GM12892 (cell line): ENCODE measurements around the gene ZNF283.

Experiments used
- DNase-seq: peaks from one replicate; pipeline ENCODE4 v3.0.0; 2011; ENCODE audit not compliant: insufficient read length
- FAIRE-seq: peaks from 2 replicates; lab custom pipeline; 2011; peaks lifted over from hg19 to GRCh38; lab: Jason Lieb, UNC
- POLR2A ChIP-seq: IDR thresholded peaks from 2 replicates; pipeline ENCODE4 v1.6.1; 2011; ENCODE audit warnings: low read depth, low read length, control low read depth
- POLR2AphosphoS5 ChIP-seq: IDR thresholded peaks from 2 replicates; pipeline ENCODE4 v1.6.1; 2011; ENCODE audit warnings: low read depth, low read length, control low read depth
- TAF1 ChIP-seq: IDR thresholded peaks from 2 replicates; pipeline ENCODE4 v1.6.1; 2011; ENCODE audit warnings: low read depth, mild to moderate bottlenecking, control low read depth, low read length, borderline replicate concordance

ZNF283 gene

DNA sequence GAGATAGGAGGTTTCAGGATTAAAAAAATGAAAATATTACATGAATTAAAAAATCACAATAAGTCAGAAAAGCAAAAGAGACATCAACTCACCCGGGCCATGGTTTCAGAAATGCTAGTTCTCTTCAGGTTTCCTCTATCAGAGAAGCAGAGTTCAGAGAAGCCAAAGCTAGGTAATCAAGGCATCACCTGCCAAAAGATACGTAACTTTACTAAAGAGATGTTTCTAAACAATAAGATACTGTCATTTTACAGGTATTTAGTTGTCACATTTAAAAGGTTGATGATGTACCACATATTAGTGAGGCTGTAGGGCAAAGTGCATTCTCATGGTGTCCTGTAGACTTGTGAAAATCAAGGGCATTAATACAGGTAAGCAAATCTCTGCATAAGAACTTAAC is 56.7 kb downstream of the ZNF283 start, which contains the start of gene ZNF404:
Gene ZNF404 (minus strand): TSS at position 101 of the 400 bp plus-strand sequence.
- FAIRE-seq (no peak), DNase-seq (no peak)
- no peak for TF ChIP-seq TAF1
- no peak for TF ChIP-seq POLR2A
- TF ChIP-seq POLR2AphosphoS5: no peak

DNA sequence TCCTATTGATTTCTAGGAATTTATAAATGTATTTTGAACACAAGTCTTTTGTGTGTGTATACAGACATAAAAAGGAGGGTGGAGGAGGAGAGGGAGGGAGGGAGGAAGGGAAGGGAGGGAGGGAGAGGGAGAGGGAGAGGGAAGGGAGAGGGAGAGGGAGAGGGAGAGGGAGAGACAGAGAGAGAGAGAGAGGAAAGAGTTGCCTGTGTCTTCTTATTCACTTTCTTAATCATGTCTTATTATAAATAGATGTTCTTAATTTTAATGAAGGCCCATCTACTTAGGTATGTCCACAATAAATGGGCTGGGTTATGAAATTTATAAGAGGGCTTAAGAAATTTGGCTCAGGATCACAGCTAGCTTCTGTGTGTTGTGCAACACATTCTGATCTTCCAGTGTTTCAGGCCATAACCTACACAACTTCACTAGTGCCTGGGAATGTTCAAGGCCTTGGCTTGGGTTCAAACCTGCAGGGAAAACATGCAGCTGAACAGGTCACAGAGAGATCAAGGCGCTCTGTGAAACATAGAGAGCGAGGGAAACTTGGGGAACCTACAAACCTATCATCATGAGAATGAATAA is 68.7 kb downstream of the ZNF283 start:
- no peak for FAIRE-seq
- DNase-seq: no peak
- TF ChIP-seq POLR2AphosphoS5: no peak
- TF ChIP-seq POLR2A: no peak
